ENCODE measurements around the gene DBP. TPM values are rescaled to one million over a fixed set of nuclear protein-coding genes. Genes with fewer than 3 reads are reported as not detected.

Gene DBP
- total RNA-seq, 1 experiment from 2014 or later, result 12.6 TPM

- H3K14ac ChIP-seq (ENCODE audit: insufficient read depth, low read length), result no peak overlapping the region
These were observed 43.9 kb upstream of the DBP start for GRCh38 chr19:48681127-48681470.

More at GRCh38 chr19:48681127-48681470, 43.9 kb upstream of the DBP start:
- Histone ChIP-seq H4K20me1 (ENCODE audit: control insufficient read depth, insufficient read depth, insufficient read length) (no peaks in the 10 kb centered on the region), H2BK5ac (ENCODE audit: insufficient read length, low read length) (no peak overlapping the region), H3K27me3 (ENCODE audit: insufficient read depth, low read length) (no peaks in the 10 kb centered on the region; the same call in 1 of the 2 replicates), H3K9ac (ENCODE audit: extremely low read depth, insufficient read length, low read length) (no peak overlapping the region), H2BK15ac (ENCODE audit: low read depth, low read length) (no peak overlapping the region), H3K79me1 (ENCODE audit: insufficient read depth, low read depth, low read length, poor library complexity, severe bottlenecking) (no peaks in the 10 kb centered on the region), H3K27ac (ENCODE audit: insufficient read length, low read depth, low read length) (no peak overlapping the region), H3K9me3 (ENCODE audit: control insufficient read depth, low read depth, low read length) (no peaks in the 10 kb centered on the region), H2BK120ac (ENCODE audit: low read depth, low read length, poor library complexity, severe bottlenecking) (no peak overlapping the region), H2BK20ac (ENCODE audit: low read depth, low read length, poor library complexity, severe bottlenecking) (no peak overlapping the region), H2AFZ (ENCODE audit: low read length) (no peak overlapping the region), H2AK5ac (ENCODE audit: insufficient read length, low read length) (no peak overlapping the region), H4K5ac (ENCODE audit: insufficient read length, low read depth, low read length) (no peak overlapping the region), H3K23ac (ENCODE audit: insufficient read length, low read depth, low read length) (no peak overlapping the region), H3K79me2 (ENCODE audit: insufficient read depth, low read length) (no peaks in the 10 kb centered on the region), H3K4ac (ENCODE audit: low read depth, low read length) (no peak overlapping the region), H4K8ac (replicated peaks; ENCODE audit: insufficient read length, low read depth, low read length) (no peak overlapping the region), H3T11ph (ENCODE audit: low read length) (no peak overlapping the region), H2BK12ac (ENCODE audit: insufficient read length, low read depth, low read length) (no peak overlapping the region), H3K4me1 (ENCODE audit: insufficient read depth, low read length) (no peaks in the 10 kb centered on the region), H3K4me2 (ENCODE audit: insufficient read depth, insufficient read length, low read length) (no peak overlapping the region), H3K23me2 (ENCODE audit: insufficient read length, low read depth, low read length, poor library complexity, severe bottlenecking) (no peaks in the 10 kb centered on the region), H4K91ac (ENCODE audit: insufficient read length, low read depth, low read length) (no peak overlapping the region), H3K18ac (ENCODE audit: insufficient read length, low read depth, low read length) (no peak overlapping the region), H3K56ac (ENCODE audit: insufficient read length, low read depth, low read length) (no peak overlapping the region)
- Mint-ChIP-seq H3K4me1 (peaks cover 3 to 6% of the 10 kb centered on the region in 2 experiments), H3K27ac (no peak overlapping the region), H3K4me3 (no peak overlapping the region), H3K36me3 (ENCODE audit: insufficient read depth in 1 of 3, low read depth in 3 of 3) (no peaks in the 10 kb centered on the region; a peak in 1 of 7 replicates), H3K27me3 (ENCODE audit: low read depth) (peaks cover 9% of the 10 kb centered on the region), H3K9me3 (no peaks in the 10 kb centered on the region)
- TF ChIP-seq CTCF (conservative IDR thresholded peaks at IDR 0.05), result no peak
- no peak for DNase-seq
- WGBS (ENCODE audit: extremely low coverage, insufficient read length, low lambda C conversion rate), result no CpG with 5 or more reads among the region's 7 CpGs
